Stimulated activated CD4-positive, alpha-beta T cell treated with anti-CD3 and anti-CD28 coated beads, Interleukin-1b, Interleukin-23, amount 100 ng/mL, for 48 hours (primary cell): ENCODE data around the gene ERCC6.

Source experiments
- DNase-seq: peaks from one replicate; pipeline ENCODE4 v3.0.0-alpha.2; 2020

ERCC6 gene

GRCh38 chr10:49538381-49539319, at the start of gene ERCC6:
Gene ERCC6 (minus strand): TSS chr10:49539121.
- peak; percentile 97 for DNase-seq

- DNase-seq: no peak
These were observed 49.1 kb upstream of the ERCC6 start for GRCh38 chr10:49587981-49588380.

GRCh38 chr10:49585387-49585786, 46.5 kb upstream of the ERCC6 start:
- no peak for DNase-seq

- no peak for DNase-seq
These were observed 40.7 kb upstream of the ERCC6 start for GRCh38 chr10:49579621-49580020.

- no peak for DNase-seq
These were observed 39.5 kb upstream of the ERCC6 start for GRCh38 chr10:49578392-49578791.

- DNase-seq: no peak
These were observed 38.4 kb upstream of the ERCC6 start for GRCh38 chr10:49577182-49577925.

GRCh38 chr10:49575489-49576072, 36.7 kb upstream of the ERCC6 start:
- DNase-seq: no peak

GRCh38 chr10:49572594-49573114, 33.7 kb upstream of the ERCC6 start:
- DNase-seq: no peak

GRCh38 chr10:49571388-49571787, 32.5 kb upstream of the ERCC6 start:
- DNase-seq: no peak

- no peak for DNase-seq
These were observed 30.2 kb upstream of the ERCC6 start for GRCh38 chr10:49569031-49569631.

GRCh38 chr10:49568235-49568634, 29.3 kb upstream of the ERCC6 start:
- no peak for DNase-seq

GRCh38 chr10:49567810-49568209, 28.9 kb upstream of the ERCC6 start:
- DNase-seq: no peak

- DNase-seq: no peak
These were observed 25.6 kb upstream of the ERCC6 start for GRCh38 chr10:49564461-49565009.

GRCh38 chr10:49562893-49563292, 24.0 kb upstream of the ERCC6 start:
- DNase-seq: no peak

GRCh38 chr10:49560526-49560925, 21.6 kb upstream of the ERCC6 start:
- no peak for DNase-seq

GRCh38 chr10:49559476-49559875, 20.6 kb upstream of the ERCC6 start:
- no peak for DNase-seq

GRCh38 chr10:49558190-49558589, 19.3 kb upstream of the ERCC6 start:
- DNase-seq: no peak

GRCh38 chr10:49557681-49558080, 18.8 kb upstream of the ERCC6 start:
- no peak for DNase-seq

- DNase-seq: no peak
These were observed 17.8 kb upstream of the ERCC6 start for GRCh38 chr10:49556723-49557122.

GRCh38 chr10:49552277-49552676, 13.4 kb upstream of the ERCC6 start:
- DNase-seq: no peak

- no peak for DNase-seq
These were observed 11.6 kb upstream of the ERCC6 start for GRCh38 chr10:49550563-49550962.

- DNase-seq: no peak
These were observed 10.9 kb upstream of the ERCC6 start for GRCh38 chr10:49549640-49550346.
